ENCODE results near the gene DMD. TPM values are rescaled to one million over a fixed set of nuclear protein-coding genes. Genes with fewer than 3 reads are reported as not detected.

Gene DMD
- total and polyA plus RNA-seq, 5 experiments from 2014 or later = 0.26 to 0.91 TPM; not detected in 3

GRCh38 chrX:31366041-31366440, 1845.3 kb downstream of the DMD start:
- H3K36me3 Mint-ChIP-seq = peaks cover 0 to 4% (median 0%) of the 10 kb centered on the region in 3 donors
- H3K9me3 Mint-ChIP-seq = peaks cover 0 to 8% (median 0%) of the 10 kb centered on the region in 9 donors
- H3K27me3 Mint-ChIP-seq = peaks cover 0 to 6% (median 0%) of the 10 kb centered on the region in 5 donors
- no peak overlapping the region for H3K4me3 Mint-ChIP-seq
- H3K4me1 Mint-ChIP-seq = no peaks in the 10 kb centered on the region
- no peak for DNase-seq
- no peak overlapping the region for H3K27ac Mint-ChIP-seq
- POLR2A ChIA-PET = no interaction called here
- ATAC-seq = no peak

- peaks cover 0 to 2% (median 0%) of the 10 kb centered on the region in 5 donors for H3K27me3 Mint-ChIP-seq
- H3K4me3 Mint-ChIP-seq = no peak overlapping the region
- no peak overlapping the region for H3K27ac Mint-ChIP-seq
- H3K4me1 Mint-ChIP-seq = no peaks in the 10 kb centered on the region
- peaks cover 0 to 4% (median 0%) of the 10 kb centered on the region in 9 donors for H3K9me3 Mint-ChIP-seq
- POLR2A ChIA-PET = no interaction called here
- ATAC-seq (no peak), DNase-seq (no peak)
- no peaks in the 10 kb centered on the region for H3K36me3 Mint-ChIP-seq
Observed at GRCh38 chrX:31356275-31357212, 1854.8 kb downstream of the DMD start.

- ATAC-seq = no peak
- Mint-ChIP-seq H3K27ac (no peak overlapping the region), H3K4me1 (no peaks in the 10 kb centered on the region), H3K27me3 (peaks cover 0 to 2% (median 0%) of the 10 kb centered on the region in 5 donors), H3K36me3 (no peaks in the 10 kb centered on the region), H3K4me3 (no peak overlapping the region), H3K9me3 (peaks cover 0 to 4% (median 0%) of the 10 kb centered on the region in 9 donors)
- POLR2A ChIA-PET = no interaction called here
- DNase-seq = no peak
Observed at GRCh38 chrX:31355206-31355955, 1856.0 kb downstream of the DMD start.

- H3K27me3 Mint-ChIP-seq = peaks cover 0 to 5% (median 1%) of the 10 kb centered on the region in 5 donors
- H3K9me3 Mint-ChIP-seq = peaks cover 0 to 4% (median 0%) of the 10 kb centered on the region in 9 donors
- POLR2A ChIA-PET = no interaction called here
- H3K4me1 Mint-ChIP-seq = no peaks in the 10 kb centered on the region
- DNase-seq (no peak), ATAC-seq (no peak)
- H3K27ac Mint-ChIP-seq = no peak overlapping the region
- H3K4me3 Mint-ChIP-seq = no peak overlapping the region
- no peaks in the 10 kb centered on the region for H3K36me3 Mint-ChIP-seq
Observed at GRCh38 chrX:31353095-31353494, 1858.3 kb downstream of the DMD start.

GRCh38 chrX:31350808-31351074, 1860.6 kb downstream of the DMD start:
- Mint-ChIP-seq H3K9me3 (no peaks in the 10 kb centered on the region), H3K4me1 (no peaks in the 10 kb centered on the region), H3K27ac (no peak overlapping the region), H3K4me3 (no peak overlapping the region), H3K27me3 (peaks cover 0 to 5% (median 1%) of the 10 kb centered on the region in 5 donors), H3K36me3 (no peaks in the 10 kb centered on the region)
- no peak for DNase-seq
- no peak for ATAC-seq
- POLR2A ChIA-PET = no interaction called here

GRCh38 chrX:31349515-31349914, 1861.8 kb downstream of the DMD start:
- Mint-ChIP-seq H3K4me3 (no peak overlapping the region), H3K27me3 (peaks cover 0 to 5% (median 1%) of the 10 kb centered on the region in 5 donors), H3K36me3 (no peaks in the 10 kb centered on the region), H3K4me1 (no peaks in the 10 kb centered on the region), H3K9me3 (no peaks in the 10 kb centered on the region), H3K27ac (no peak overlapping the region)
- POLR2A ChIA-PET = no interaction called here
- ATAC-seq = no peak
- DNase-seq = no peak

GRCh38 chrX:31340587-31340986, 1870.8 kb downstream of the DMD start:
- DNase-seq (no peak), ATAC-seq (no peak)
- no peaks in the 10 kb centered on the region for H3K36me3 Mint-ChIP-seq
- H3K9me3 Mint-ChIP-seq = peaks cover 0 to 4% (median 0%) of the 10 kb centered on the region in 9 donors
- no peak overlapping the region for H3K4me3 Mint-ChIP-seq
- no peaks in the 10 kb centered on the region for H3K4me1 Mint-ChIP-seq
- H3K27me3 Mint-ChIP-seq = peaks cover 0 to 2% (median 0%) of the 10 kb centered on the region in 5 donors
- POLR2A ChIA-PET = no interaction called here
- H3K27ac Mint-ChIP-seq = no peak overlapping the region

- Mint-ChIP-seq H3K4me3 (no peak overlapping the region), H3K36me3 (no peaks in the 10 kb centered on the region), H3K9me3 (peaks cover 0 to 4% (median 0%) of the 10 kb centered on the region in 9 donors), H3K27ac (no peak overlapping the region), H3K4me1 (no peaks in the 10 kb centered on the region), H3K27me3 (peaks cover 0 to 2% (median 0%) of the 10 kb centered on the region in 5 donors)
- DNase-seq = no peak
- POLR2A ChIA-PET = no interaction called here
- no peak for ATAC-seq
Observed at GRCh38 chrX:31338991-31339350, 1872.4 kb downstream of the DMD start.

- no peak for DNase-seq
- H3K36me3 Mint-ChIP-seq = no peaks in the 10 kb centered on the region
- H3K27me3 Mint-ChIP-seq = peaks cover 0 to 2% (median 0%) of the 10 kb centered on the region in 5 donors
- no peak for ATAC-seq
- peaks cover 0 to 4% (median 0%) of the 10 kb centered on the region in 9 donors for H3K9me3 Mint-ChIP-seq
- H3K4me3 Mint-ChIP-seq = no peak overlapping the region
- no peaks in the 10 kb centered on the region for H3K4me1 Mint-ChIP-seq
- POLR2A ChIA-PET = no interaction called here
- no peak overlapping the region for H3K27ac Mint-ChIP-seq
Observed at GRCh38 chrX:31337332-31337731, 1874.0 kb downstream of the DMD start.

GRCh38 chrX:31336419-31336818, 1874.9 kb downstream of the DMD start:
- Mint-ChIP-seq H3K4me1 (no peaks in the 10 kb centered on the region), H3K27me3 (peaks cover 0 to 2% (median 0%) of the 10 kb centered on the region in 5 donors), H3K36me3 (no peaks in the 10 kb centered on the region), H3K27ac (peak overlapping the region in 1 of 10 donors; percentile 0), H3K9me3 (peaks cover 0 to 4% (median 0%) of the 10 kb centered on the region in 9 donors), H3K4me3 (no peak overlapping the region)
- POLR2A ChIA-PET = no interaction called here
- ATAC-seq = no peak
- no peak for DNase-seq

GRCh38 chrX:31334997-31335396, 1876.4 kb downstream of the DMD start:
- Mint-ChIP-seq H3K27ac (no peak overlapping the region), H3K4me1 (no peaks in the 10 kb centered on the region), H3K9me3 (peaks cover 0 to 4% (median 0%) of the 10 kb centered on the region in 9 donors), H3K36me3 (no peaks in the 10 kb centered on the region), H3K27me3 (peaks cover 0 to 2% (median 0%) of the 10 kb centered on the region in 5 donors), H3K4me3 (no peak overlapping the region)
- ATAC-seq (no peak), DNase-seq (no peak)
- POLR2A ChIA-PET = no interaction called here

- POLR2A ChIA-PET = no interaction called here
- DNase-seq = no peak
- H3K9me3 Mint-ChIP-seq = peaks cover 0 to 8% (median 0%) of the 10 kb centered on the region in 9 donors
- H3K36me3 Mint-ChIP-seq = no peaks in the 10 kb centered on the region
- no peak for ATAC-seq
- no peaks in the 10 kb centered on the region for H3K4me1 Mint-ChIP-seq
- peaks cover 0 to 2% (median 0%) of the 10 kb centered on the region in 5 donors for H3K27me3 Mint-ChIP-seq
- H3K4me3 Mint-ChIP-seq = no peak overlapping the region
- H3K27ac Mint-ChIP-seq = no peak overlapping the region
Observed at GRCh38 chrX:31333165-31333831, 1878.1 kb downstream of the DMD start.

- Mint-ChIP-seq H3K4me3 (no peak overlapping the region), H3K27ac (no peak overlapping the region), H3K36me3 (no peaks in the 10 kb centered on the region), H3K27me3 (peaks cover 0 to 2% (median 0%) of the 10 kb centered on the region in 5 donors), H3K4me1 (no peaks in the 10 kb centered on the region), H3K9me3 (peaks cover 0 to 7% (median 0%) of the 10 kb centered on the region in 9 donors)
- POLR2A ChIA-PET = no interaction called here
- DNase-seq = no peak
- ATAC-seq = no peak
Observed at GRCh38 chrX:31331928-31332327, 1879.4 kb downstream of the DMD start.

Data from naive thymus-derived CD8-positive, alpha-beta T cell (primary cell).